ENCODE data around the gene CTRB1. TPM values are rescaled to one million over a fixed set of nuclear protein-coding genes. Genes with fewer than 3 reads are reported as not detected.
"Not testable (repeated sequence)": the region's sequence is repeated elsewhere in the genome, so short reads cannot be mapped to it uniquely, and the experiment has no call there.

The CTRB1 gene
- total RNA-seq, 1 donor: not detected

GRCh38 chr16:75272629-75273028, 53.8 kb downstream of the CTRB1 start:
- H3K4me3 ChIP-seq (ENCODE audit: low read length); H3K9me3 ChIP-seq (ENCODE audit: low read depth, low read length); H3K4me1 ChIP-seq (ENCODE audit: insufficient read depth, low read length): not testable (repeated sequence)
- H3K27me3 ChIP-seq (ENCODE audit: insufficient read depth, low read length): peaks cover 29% of the 10 kb centered on the region

- Histone ChIP-seq H3K4me3 (ENCODE audit: low read length) (no peak overlapping the region), H3K9me3 (ENCODE audit: low read depth, low read length) (no peaks in the 10 kb centered on the region), H3K4me1 (ENCODE audit: insufficient read depth, low read length) (no peaks in the 10 kb centered on the region), H3K27me3 (ENCODE audit: insufficient read depth, low read length) (peaks cover 28% of the 10 kb centered on the region)
Measured at GRCh38 chr16:75273054-75273925, 54.5 kb downstream of the CTRB1 start.

Other genes starting within 250 kb of the CTRB1 start
- gene WDR59, start 233.9 kb upstream of the CTRB1 start, total RNA-seq: 16.7 TPM
- gene ZNRF1, start 220.0 kb upstream of the CTRB1 start, total RNA-seq: 2.9 TPM
- 0.84 TPM for gene LDHD, start 102.2 kb upstream of the CTRB1 start, total RNA-seq
- 14.2 TPM for gene ZFP1, start 70.5 kb upstream of the CTRB1 start, total RNA-seq
- gene CTRB2, start 11.8 kb upstream of the CTRB1 start, total RNA-seq: not detected
- gene BCAR1, start 32.6 kb downstream of the CTRB1 start, total RNA-seq: 0.10 TPM
- gene CFDP1, start 214.5 kb downstream of the CTRB1 start, total RNA-seq: 23.3 TPM
- 52.9 TPM for gene TMEM170A, start 245.7 kb downstream of the CTRB1 start, total RNA-seq